IMR-90 (cell line): ENCODE measurements around the gene PGBD5. TPM values are rescaled to one million over a fixed set of nuclear protein-coding genes. Genes with fewer than 3 reads are reported as not detected.
A peak's percentile ranks its signal among the peaks of the same experiment; 100 is the strongest.

ENCODE experiments used
- ATAC-seq: fragments of 200-7000 bp; cut with Tn5 transposase; 2 replicates; pipeline ENCODE4 v1.9.1; 2020; ENCODE audit warnings: low read depth, mild to moderate bottlenecking, moderate library complexity
- BruUV-seq: library from RNA; stranded (reverse); fragments of 400-500 nt; replicated peaks from 2 replicates; lab custom pipeline; 2021; lab: Mats Ljungman, UMichigan
- CTCF ChIA-PET: fragments of 300-600 bp; formaldehyde crosslinking; extraction: SDS; loops from one replicate; lab custom pipeline; 2021; ENCODE audit warnings: antibody characterized with exemption; lab: Yijun Ruan, JAX
- POLR2A ChIA-PET: fragments of 300-600 bp; sonication (Branson Sonifier 250); formaldehyde crosslinking; loops from one replicate; lab custom pipeline; 2022; ENCODE audit warnings: antibody characterized with exemption; ENCODE audit not compliant: unreplicated experiment; lab: Charles Lee
- DNase-seq: peaks from one replicate; pipeline ENCODE4 v3.0.0; 2013
- H2AFZ ChIP-seq: replicated peaks from 2 replicates; pipeline ENCODE3; 2013; ENCODE audit warnings: low read length, mild to moderate bottlenecking; ENCODE audit not compliant: poor library complexity
- H2AK5ac ChIP-seq: 2 replicates; pipeline ENCODE4 v1.6.1; 2013; ENCODE audit warnings: low read depth, low read length, inconsistent platforms
- H2AK9ac ChIP-seq: replicated peaks from 2 replicates; pipeline ENCODE3; 2013; ENCODE audit warnings: mild to moderate bottlenecking, low read depth, low read length, moderate library complexity; ENCODE audit not compliant: poor library complexity
- H2BK120ac ChIP-seq: 2 replicates; pipeline ENCODE4 v1.6.1; 2013; ENCODE audit warnings: low read depth, low read length, inconsistent platforms
- H2BK15ac ChIP-seq: 3 replicates; pipeline ENCODE4 v1.6.1; 2013; ENCODE audit warnings: low read depth, low read length, inconsistent platforms
- H2BK20ac ChIP-seq: 2 replicates; pipeline ENCODE4 v1.6.1; 2013; ENCODE audit warnings: low read depth, mild to moderate bottlenecking, inconsistent platforms, low read length, moderate library complexity
- H2BK5ac ChIP-seq: 2 replicates; pipeline ENCODE4 v1.6.1; 2013; ENCODE audit warnings: mild to moderate bottlenecking, low read depth, low read length, inconsistent platforms; ENCODE audit not compliant: poor library complexity, severe bottlenecking
- H3K14ac ChIP-seq: replicated peaks from 2 replicates; pipeline ENCODE4 v1.6.1; 2013; ENCODE audit warnings: low read depth, low read length, inconsistent platforms
- H3K18ac ChIP-seq: 2 replicates; pipeline ENCODE4 v1.6.1; 2013; ENCODE audit warnings: low read depth, low read length, control low read depth
- H3K23ac ChIP-seq: 2 replicates; pipeline ENCODE4 v1.6.1; 2013; ENCODE audit warnings: low read depth, low read length, inconsistent platforms
- H3K27ac ChIP-seq: 2 replicates; pipeline ENCODE4 v1.5.1; 2013; ENCODE audit warnings: mild to moderate bottlenecking, control low read depth, low read length; ENCODE audit not compliant: insufficient read depth
- H3K27me3 ChIP-seq: 2 replicates; pipeline ENCODE4 v1.6.1; 2013; ENCODE audit warnings: low read length; ENCODE audit not compliant: control insufficient read depth, insufficient read depth
- H3K36me3 ChIP-seq: 2 replicates; pipeline ENCODE4 v1.6.1; 2013; ENCODE audit warnings: low read length, mixed read lengths; ENCODE audit not compliant: control insufficient read depth, insufficient read depth
- H3K4ac ChIP-seq: 2 replicates; pipeline ENCODE4 v1.6.1; 2013; ENCODE audit warnings: low read depth, low read length, inconsistent platforms
- H3K4me1 ChIP-seq: 2 replicates; pipeline ENCODE4 v1.6.1; 2013; ENCODE audit warnings: low read length, mixed read lengths; ENCODE audit not compliant: control insufficient read depth, insufficient read depth
- H3K4me2 ChIP-seq: 2 replicates; pipeline ENCODE4 v1.6.1; 2013; ENCODE audit warnings: low read depth, mild to moderate bottlenecking, control low read depth, low read length, moderate library complexity
- H3K4me3 ChIP-seq: 2 replicates; pipeline ENCODE4 v1.5.1; 2013; ENCODE audit warnings: low read depth, mild to moderate bottlenecking, control low read depth, low read length, moderate library complexity; ENCODE audit not compliant: insufficient read depth
- H3K56ac ChIP-seq: 2 replicates; pipeline ENCODE4 v1.6.1; 2013; ENCODE audit warnings: low read length, inconsistent platforms; ENCODE audit not compliant: insufficient read depth; ENCODE audit errors: extremely low read depth
- H3K79me1 ChIP-seq, 2 experiments: 2 replicates each; pipeline ENCODE4 v1.6.1; 2013; ENCODE audit warnings: low read length in 2 of 2, inconsistent platforms in 1 of 2, low read depth in 1 of 2
- H3K9ac ChIP-seq: 2 replicates; pipeline ENCODE4 v1.6.1; 2013; ENCODE audit warnings: low read depth, low read length, control low read depth
- H3K9me1 ChIP-seq: 2 replicates; pipeline ENCODE4 v1.6.1; 2013; ENCODE audit warnings: low read length, inconsistent platforms; ENCODE audit not compliant: insufficient read depth
- H3K9me3 ChIP-seq: 2 replicates; pipeline ENCODE4 v1.6.1; 2013; ENCODE audit warnings: low read length; ENCODE audit not compliant: control insufficient read depth, insufficient read depth
- H4K20me1 ChIP-seq: 2 replicates; pipeline ENCODE4 v1.6.1; 2013; ENCODE audit warnings: low read length, inconsistent platforms; ENCODE audit not compliant: insufficient read depth
- H4K5ac ChIP-seq: 2 replicates; pipeline ENCODE4 v1.6.1; 2013; ENCODE audit warnings: mild to moderate bottlenecking, low read depth, low read length, control low read depth
- H4K8ac ChIP-seq, 2 experiments: 2 replicates each; pipeline ENCODE4 v1.6.1; 2013; ENCODE audit warnings: low read depth in 2 of 2, low read length in 2 of 2, control low read depth in 1 of 2, inconsistent platforms in 1 of 2
- H4K91ac ChIP-seq: 2 replicates; pipeline ENCODE4 v1.6.1; 2013; ENCODE audit warnings: low read depth, low read length, inconsistent platforms; ENCODE audit not compliant: insufficient read depth
- BHLHE40 ChIP-seq: fragments of 150-350 bp; IDR thresholded peaks from 2 replicates; pipeline ENCODE4 v1.6.1; 2016; ENCODE audit warnings: mild to moderate bottlenecking, low read depth, low read length
- FOS ChIP-seq: fragments of 150-350 bp; IDR thresholded peaks from 2 replicates; pipeline ENCODE4 v1.6.1; 2016; ENCODE audit warnings: low read depth, low read length
- MAZ ChIP-seq: IDR thresholded peaks from 2 replicates; pipeline ENCODE4 v1.6.1; 2012; ENCODE audit warnings: low read depth, mild to moderate bottlenecking, low read length, improper control_type of control experiment, moderate library complexity, borderline replicate concordance
- POLR2A ChIP-seq: IDR thresholded peaks from 2 replicates; pipeline ENCODE4 v1.6.1; 2012; ENCODE audit warnings: mild to moderate bottlenecking, low read depth, low read length
- RAD21 ChIP-seq: IDR thresholded peaks from 2 replicates; pipeline ENCODE4 v1.6.1; 2012; ENCODE audit warnings: low read length, improper control_type of control experiment
- RCOR1 ChIP-seq: IDR thresholded peaks from 2 replicates; pipeline ENCODE4 v1.6.1; 2012; ENCODE audit warnings: mild to moderate bottlenecking, low read length, improper control_type of control experiment; ENCODE audit not compliant: insufficient replicate concordance
- RFX5 ChIP-seq: IDR thresholded peaks from 2 replicates; pipeline ENCODE4 v1.8.0; 2012; ENCODE audit warnings: low read depth, mild to moderate bottlenecking, low read length, moderate library complexity
- SMC3 ChIP-seq: fragments of 150-350 bp; IDR thresholded peaks from 2 replicates; pipeline ENCODE4 v1.6.1; 2016; ENCODE audit warnings: low read depth, mild to moderate bottlenecking, antibody characterized with exemption, low read length, moderate library complexity
- WGBS, 2 experiments: methylation state at CpG; one replicate each; pipeline versions ENCODE4 v1.1.5 to v1.1.7; 2013; ENCODE audit warnings: missing lambda C conversion rate in 2 of 2; ENCODE audit not compliant: insufficient read length in 1 of 2; ENCODE audit errors: extremely low coverage in 2 of 2; 5-methylcytosine and 5-hydroxymethylcytosine counted together
- dilution Hi-C: fragments of 300-500 bp; cut with HindIII; formaldehyde crosslinking; loops from one replicate; pipeline ENCODE4 v1.14.3; 2018; ENCODE audit warnings: low sequenced_read_pairs; ENCODE audit not compliant: unreplicated experiment
- in situ Hi-C: fragments of 300-500 bp; cut with MboI; formaldehyde crosslinking; loops from 3 replicates; pipeline ENCODE4 v1.14.3; 2019; ENCODE audit warnings: low sequenced_read_pairs, inconsistent platforms, mixed read lengths
- intact Hi-C: fragments of 100-400 bp; cut with micrococcal nuclease; formaldehyde crosslinking; loops from 2 replicates; pipeline ENCODE4 v1.10.0; 2022
- polyA plus RNA-seq, 3 experiments: library from polyadenylated mRNA; depleted of rRNA; stranded (reverse); fragments of >200 nt; gene quantifications; 2 replicates each; pipeline ENCODE4 v1.2.3, GENCODE V29; 2012; ENCODE audit warnings: low replicate concordance in 1 of 3
- total RNA-seq: library from RNA; depleted of rRNA; stranded (reverse); fragments of >200 nt; gene quantifications from 2 replicates; pipeline ENCODE4 v1.2.3, GENCODE V29; 2012
- TF ChIP-seq, protein P1 (sequence below): fragments of 150-350 bp; IDR thresholded peaks from 2 replicates; pipeline ENCODE4 v1.6.1; 2017; ENCODE audit warnings: mild to moderate bottlenecking, antibody characterized with exemption, low read length, low read depth

PGBD5 gene
- total and polyA plus RNA-seq, 2 of the 4 experiments (the other 2 are of a cell fraction) = 0.18 to 0.36 TPM

DNA sequence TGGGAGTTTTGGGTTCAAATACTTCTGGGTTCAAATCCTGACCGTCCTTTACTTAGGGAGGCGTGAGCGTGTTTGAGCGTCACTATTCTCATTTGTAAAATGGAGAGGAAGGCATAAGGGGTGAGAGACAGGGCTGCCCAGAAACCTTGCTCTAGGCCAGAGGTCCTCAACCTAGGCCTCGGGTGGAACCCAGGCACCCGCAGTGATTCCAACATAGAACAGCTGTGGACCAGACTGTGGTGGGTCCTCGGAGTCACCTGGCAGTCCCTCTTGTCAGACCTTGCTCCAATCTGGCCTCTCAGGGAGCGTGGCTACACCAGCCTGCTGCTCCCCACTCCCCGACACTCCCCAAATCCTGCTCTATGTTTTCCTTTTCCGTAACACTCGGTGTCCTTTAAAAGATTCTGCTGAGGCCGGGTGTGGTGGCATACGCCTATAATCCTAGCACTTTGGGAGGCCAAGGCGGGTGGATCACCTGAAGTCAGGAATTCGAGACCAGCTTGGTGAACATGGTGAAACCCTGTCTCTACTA is 116.4 kb downstream of the PGBD5 start:
- no peak overlapping the region for H4K5ac ChIP-seq
- ATAC-seq = no peak
- TF ChIP-seq MAZ = no peak
- TF ChIP-seq RAD21 = no peak
- no peak for TF ChIP-seq SMC3
- no peak for TF ChIP-seq RCOR1
- TF ChIP-seq, protein P1, sequence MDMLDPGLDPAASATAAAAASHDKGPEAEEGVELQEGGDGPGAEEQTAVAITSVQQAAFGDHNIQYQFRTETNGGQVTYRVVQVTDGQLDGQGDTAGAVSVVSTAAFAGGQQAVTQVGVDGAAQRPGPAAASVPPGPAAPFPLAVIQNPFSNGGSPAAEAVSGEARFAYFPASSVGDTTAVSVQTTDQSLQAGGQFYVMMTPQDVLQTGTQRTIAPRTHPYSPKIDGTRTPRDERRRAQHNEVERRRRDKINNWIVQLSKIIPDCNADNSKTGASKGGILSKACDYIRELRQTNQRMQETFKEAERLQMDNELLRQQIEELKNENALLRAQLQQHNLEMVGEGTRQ = no peak
- TF ChIP-seq FOS = no peak
- no peak for TF ChIP-seq BHLHE40
- TF ChIP-seq POLR2A = no peak
- no peak for TF ChIP-seq RFX5
- H3K23ac ChIP-seq = no peak overlapping the region
- no peaks in the 10 kb centered on the region for H3K36me3 ChIP-seq
- 79% methylated on average over 6 of the region's 15 CpGs; no CpG with 5 or more reads in 1 of the 2 experiments for WGBS, 2 experiments
- POLR2A ChIA-PET = no interaction called here
- H3K4me1 ChIP-seq = no peaks in the 10 kb centered on the region
- H4K20me1 ChIP-seq = no peaks in the 10 kb centered on the region
- no peak overlapping the region for H3K56ac ChIP-seq
- no peak overlapping the region for H4K91ac ChIP-seq
- DNase-seq = no peak
- no peak overlapping the region for H3K9ac ChIP-seq
- no peak overlapping the region for H3K4ac ChIP-seq
- H3K14ac ChIP-seq = no peak overlapping the region
- no peak overlapping the region for H2BK5ac ChIP-seq
- H2BK120ac ChIP-seq = no peak overlapping the region
- H3K27me3 ChIP-seq = peaks cover 2% of the 10 kb centered on the region
- intact Hi-C loops = loop anchor here (1.0 to 10.0 kb wide), 6 partner anchors 463 to 1055 kb away; partner anchors contain the start of genes TAF5L and URB2
- in situ Hi-C loops = loop anchor here (10.0 to 25.0 kb wide), 2 partner anchors 645 to 1047 kb away; partner anchors contain the start of gene RAB4A
- dilution Hi-C loops = no loop called here
- H2AK5ac ChIP-seq = no peak overlapping the region
- H3K4me2 ChIP-seq = no peak overlapping the region
- no peak overlapping the region for H2BK15ac ChIP-seq
- H3K79me1 ChIP-seq = no peaks in the 10 kb centered on the region
- peak overlapping the region; percentile 58 for H2AFZ ChIP-seq
- no peaks in the 10 kb centered on the region for H3K9me3 ChIP-seq
- no TSS peak for BruUV-seq
- no peak overlapping the region for H3K27ac ChIP-seq
- H2BK20ac ChIP-seq = no peak overlapping the region
- no peaks in the 10 kb centered on the region for H3K9me1 ChIP-seq
- H3K18ac ChIP-seq = no peak overlapping the region
- peak overlapping the region; percentile 6 for H2AK9ac ChIP-seq
- H3K4me3 ChIP-seq = no peak overlapping the region
- CTCF ChIA-PET = interaction anchor here (0.6 to 1.6 kb wide), 2 partner anchors 616 to 1052 kb away, joined by 3 read pairs; no protein-coding TSS in a partner anchor
- no peak overlapping the region for H4K8ac ChIP-seq
